Cardiac fibroblast (primary cell): ENCODE measurements around the gene GRHPR.

Experiments
- DNase-seq, 2 donors: peaks; one replicate each; pipeline versions ENCODE4 v3.0.0 to v3.0.0-alpha.2; 2010; ENCODE audit warnings: low read depth in 2 of 2
- H3K4me3 ChIP-seq, 2 donors: replicated peaks in 1 of 2; 1 replicate in 1 of 2; 2 replicates in 1 of 2; pipeline ENCODE4 v1.5.1; 2011; ENCODE audit warnings: low read depth in 2 of 2, low read length in 2 of 2, mild to moderate bottlenecking in 2 of 2, moderate library complexity in 1 of 2
- CTCF ChIP-seq: IDR thresholded peaks from one replicate; pipeline ENCODE4 v1.5.1; 2011; ENCODE audit warnings: low read depth, mild to moderate bottlenecking, low read length, inconsistent platforms

GRHPR gene

GRCh38 chr9:37428345-37428744 is 5.8 kb downstream of the GRHPR start:
- TF ChIP-seq CTCF: no peak
- DNase-seq: no peak
- no peak overlapping the region for H3K4me3 ChIP-seq

- DNase-seq: no peak
- no peak overlapping the region for H3K4me3 ChIP-seq
- no peak for TF ChIP-seq CTCF
These were observed 7.2 kb downstream of the GRHPR start for GRCh38 chr9:37429441-37430285.

- TF ChIP-seq CTCF: no peak
- H3K4me3 ChIP-seq: no peak overlapping the region
- DNase-seq: peak in 1 of 2 donors; percentile 10
These were observed 8.5 kb downstream of the GRHPR start for GRCh38 chr9:37430841-37431597.

- TF ChIP-seq CTCF: no peak
- H3K4me3 ChIP-seq: no peak overlapping the region
- DNase-seq: no peak
These were observed 9.5 kb downstream of the GRHPR start for GRCh38 chr9:37432020-37432419.

GRCh38 chr9:37433867-37434371 is 11.4 kb downstream of the GRHPR start:
- no peak overlapping the region for H3K4me3 ChIP-seq
- no peak for TF ChIP-seq CTCF
- DNase-seq: no peak

- no peak overlapping the region for H3K4me3 ChIP-seq
- no peak for DNase-seq
- TF ChIP-seq CTCF: no peak
These were observed 14.0 kb downstream of the GRHPR start for GRCh38 chr9:37436540-37436939.
